Measurements from ENCODE around the gene TMEM229A. TPM values are rescaled to one million over a fixed set of nuclear protein-coding genes. Genes with fewer than 3 reads are reported as not detected.

Gene TMEM229A
- total and polyA plus RNA-seq, 7 experiments from 2014 or later, result not detected

GRCh38 chr7:124071843-124072242 lies 39.0 kb upstream of the TMEM229A start:
- Histone ChIP-seq H3K36me3 (ENCODE audit: control insufficient read depth in 2 of 3, insufficient read depth in 3 of 3, low read length in 3 of 3) (no peaks in the 10 kb centered on the region), H3K9me3 (ENCODE audit: control insufficient read depth in 2 of 3, low read length in 3 of 3) (no peaks in the 10 kb centered on the region), H3K27ac (ENCODE audit: low read depth, low read length) (no peak overlapping the region), H3K4me3 (ENCODE audit: low read length) (no peak overlapping the region), H3K27me3 (ENCODE audit: control insufficient read depth in 2 of 2, insufficient read depth in 2 of 2, low read length in 2 of 2) (no peaks in the 10 kb centered on the region), H3K4me1 (ENCODE audit: control insufficient read depth in 2 of 2, insufficient read depth in 2 of 2, low read length in 2 of 2) (no peaks in the 10 kb centered on the region)
- no peak overlapping the region for H3K27ac Mint-ChIP-seq
- ATAC-seq (no peak), DNase-seq (no peak)
- H3K27me3 Mint-ChIP-seq, result no peaks in the 10 kb centered on the region
- no peaks in the 10 kb centered on the region for H3K4me1 Mint-ChIP-seq
- H3K9me3 Mint-ChIP-seq, result peaks cover 0 to 9% (median 0%) of the 10 kb centered on the region in 11 donors
- H3K36me3 Mint-ChIP-seq, result no peaks in the 10 kb centered on the region
- H3K4me3 Mint-ChIP-seq, result no peak overlapping the region
- intact Hi-C loops (cut with micrococcal nuclease), result no loop called here
- ChIA-PET CTCF (no interaction called here), POLR2A (no interaction called here)

GRCh38 chr7:124062171-124062570 lies 29.3 kb upstream of the TMEM229A start:
- ATAC-seq, result no peak
- H3K27ac Mint-ChIP-seq, result no peak overlapping the region
- CTCF ChIA-PET, result no interaction called here

GRCh38 chr7:124060528-124060927 lies 27.7 kb upstream of the TMEM229A start:
- DNase-seq (no peak), ATAC-seq (no peak)
- ChIA-PET CTCF (no interaction called here), POLR2A (no interaction called here)
- Histone ChIP-seq H3K9me3 (ENCODE audit: control insufficient read depth in 2 of 3, low read length in 3 of 3) (no peaks in the 10 kb centered on the region), H3K27ac (ENCODE audit: low read depth, low read length) (no peak overlapping the region), H3K27me3 (ENCODE audit: control insufficient read depth in 2 of 2, insufficient read depth in 2 of 2, low read length in 2 of 2) (no peaks in the 10 kb centered on the region), H3K4me3 (ENCODE audit: low read length) (no peak overlapping the region), H3K36me3 (ENCODE audit: control insufficient read depth in 2 of 3, insufficient read depth in 3 of 3, low read length in 3 of 3) (no peaks in the 10 kb centered on the region), H3K4me1 (ENCODE audit: control insufficient read depth in 2 of 2, insufficient read depth in 2 of 2, low read length in 2 of 2) (no peaks in the 10 kb centered on the region)
- Mint-ChIP-seq H3K4me3 (no peak overlapping the region), H3K4me1 (no peaks in the 10 kb centered on the region), H3K9me3 (peaks cover 0 to 8% (median 0%) of the 10 kb centered on the region in 11 donors), H3K36me3 (no peaks in the 10 kb centered on the region), H3K27ac (no peak overlapping the region), H3K27me3 (no peaks in the 10 kb centered on the region)
- intact Hi-C loops (cut with micrococcal nuclease), result no loop called here

More at GRCh38 chr7:124062171-124062570, 29.3 kb upstream of the TMEM229A start:
- no peaks in the 10 kb centered on the region for H3K4me1 ChIP-seq (ENCODE audit: control insufficient read depth in 2 of 2, insufficient read depth in 2 of 2, low read length in 2 of 2)
- Mint-ChIP-seq H3K4me1 (no peaks in the 10 kb centered on the region), H3K36me3 (no peaks in the 10 kb centered on the region), H3K4me3 (no peak overlapping the region), H3K9me3 (peaks cover 0 to 13% (median 0%) of the 10 kb centered on the region in 11 donors), H3K27me3 (no peaks in the 10 kb centered on the region)
- H3K27ac ChIP-seq (ENCODE audit: low read depth, low read length), result no peak overlapping the region
- intact Hi-C loops (cut with micrococcal nuclease), result no loop called here
- no peaks in the 10 kb centered on the region for H3K36me3 ChIP-seq (ENCODE audit: control insufficient read depth in 2 of 3, insufficient read depth in 3 of 3, low read length in 3 of 3)
- no peak for DNase-seq
- POLR2A ChIA-PET, result no interaction called here
- H3K27me3 ChIP-seq (ENCODE audit: control insufficient read depth in 2 of 2, insufficient read depth in 2 of 2, low read length in 2 of 2), result no peaks in the 10 kb centered on the region
- no peaks in the 10 kb centered on the region for H3K9me3 ChIP-seq (ENCODE audit: control insufficient read depth in 2 of 3, low read length in 3 of 3)
- H3K4me3 ChIP-seq (ENCODE audit: low read length), result no peak overlapping the region

- CTCF ChIA-PET, result no interaction called here
- intact Hi-C loops (cut with micrococcal nuclease), result no loop called here
Measured at GRCh38 chr7:124059375-124059774, 26.5 kb upstream of the TMEM229A start.

GRCh38 chr7:124058515-124058914 lies 25.6 kb upstream of the TMEM229A start:
- H3K4me1 ChIP-seq (ENCODE audit: control insufficient read depth in 2 of 2, insufficient read depth in 2 of 2, low read length in 2 of 2), result no peaks in the 10 kb centered on the region
- DNase-seq (no peak), ATAC-seq (no peak)
- POLR2A ChIA-PET, result no interaction called here
- H3K4me1 Mint-ChIP-seq, result no peaks in the 10 kb centered on the region
- H3K36me3 Mint-ChIP-seq, result no peaks in the 10 kb centered on the region
- H3K9me3 Mint-ChIP-seq, result peaks cover 0 to 4% (median 0%) of the 10 kb centered on the region in 11 donors
- no peak overlapping the region for H3K4me3 ChIP-seq (ENCODE audit: low read length)
- CTCF ChIA-PET, result no interaction called here
- H3K27me3 ChIP-seq (ENCODE audit: control insufficient read depth in 2 of 2, insufficient read depth in 2 of 2, low read length in 2 of 2), result peaks cover 0 to 3% of the 10 kb centered on the region in 2 donors
- no peak overlapping the region for H3K27ac Mint-ChIP-seq
- no peak overlapping the region for H3K27ac ChIP-seq (ENCODE audit: low read depth, low read length)
- H3K27me3 Mint-ChIP-seq, result no peaks in the 10 kb centered on the region
- H3K36me3 ChIP-seq (ENCODE audit: control insufficient read depth in 2 of 3, insufficient read depth in 3 of 3, low read length in 3 of 3), result no peaks in the 10 kb centered on the region
- no peak overlapping the region for H3K4me3 Mint-ChIP-seq
- H3K9me3 ChIP-seq (ENCODE audit: control insufficient read depth in 2 of 3, low read length in 3 of 3), result no peaks in the 10 kb centered on the region
- intact Hi-C loops (cut with micrococcal nuclease), result no loop called here

More at GRCh38 chr7:124059375-124059774, 26.5 kb upstream of the TMEM229A start:
- no peaks in the 10 kb centered on the region for H3K36me3 ChIP-seq (ENCODE audit: control insufficient read depth in 2 of 3, insufficient read depth in 3 of 3, low read length in 3 of 3)
- H3K4me1 ChIP-seq (ENCODE audit: control insufficient read depth in 2 of 2, insufficient read depth in 2 of 2, low read length in 2 of 2), result no peaks in the 10 kb centered on the region
- no peak for ATAC-seq
- peaks cover 0 to 6% (median 0%) of the 10 kb centered on the region in 11 donors for H3K9me3 Mint-ChIP-seq
- H3K4me3 ChIP-seq (ENCODE audit: low read length), result no peak overlapping the region
- no peaks in the 10 kb centered on the region for H3K36me3 Mint-ChIP-seq
- no peak for DNase-seq
- H3K9me3 ChIP-seq (ENCODE audit: control insufficient read depth in 2 of 3, low read length in 3 of 3), result no peaks in the 10 kb centered on the region
- no peaks in the 10 kb centered on the region for H3K4me1 Mint-ChIP-seq
- H3K27ac Mint-ChIP-seq, result no peak overlapping the region
- POLR2A ChIA-PET, result no interaction called here
- H3K27me3 Mint-ChIP-seq, result no peaks in the 10 kb centered on the region
- no peak overlapping the region for H3K4me3 Mint-ChIP-seq
- H3K27ac ChIP-seq (ENCODE audit: low read depth, low read length), result no peak overlapping the region
- no peaks in the 10 kb centered on the region for H3K27me3 ChIP-seq (ENCODE audit: control insufficient read depth in 2 of 2, insufficient read depth in 2 of 2, low read length in 2 of 2)

- Histone ChIP-seq H3K27ac (ENCODE audit: low read depth, low read length) (no peak overlapping the region), H3K9me3 (ENCODE audit: control insufficient read depth in 2 of 3, low read length in 3 of 3) (no peaks in the 10 kb centered on the region), H3K36me3 (ENCODE audit: control insufficient read depth in 2 of 3, insufficient read depth in 3 of 3, low read length in 3 of 3) (no peaks in the 10 kb centered on the region), H3K4me3 (ENCODE audit: low read length) (no peak overlapping the region), H3K27me3 (ENCODE audit: control insufficient read depth in 2 of 2, insufficient read depth in 2 of 2, low read length in 2 of 2) (peaks cover 0 to 3% of the 10 kb centered on the region in 2 donors), H3K4me1 (ENCODE audit: control insufficient read depth in 2 of 2, insufficient read depth in 2 of 2, low read length in 2 of 2) (no peaks in the 10 kb centered on the region)
- intact Hi-C loops (cut with micrococcal nuclease), result no loop called here
- Mint-ChIP-seq H3K4me3 (no peak overlapping the region), H3K27me3 (no peaks in the 10 kb centered on the region), H3K36me3 (no peaks in the 10 kb centered on the region), H3K27ac (no peak overlapping the region), H3K9me3 (peaks cover 0 to 3% (median 0%) of the 10 kb centered on the region in 11 donors), H3K4me1 (no peaks in the 10 kb centered on the region)
- ATAC-seq (no peak), DNase-seq (no peak)
- CTCF ChIA-PET, result no interaction called here
- POLR2A ChIA-PET, result no interaction called here
Measured at GRCh38 chr7:124057872-124058271, 25.0 kb upstream of the TMEM229A start.

- ATAC-seq, result no peak
- peaks cover 0 to 3% of the 10 kb centered on the region in 2 donors for H3K27me3 ChIP-seq (ENCODE audit: control insufficient read depth in 2 of 2, insufficient read depth in 2 of 2, low read length in 2 of 2)
- no peaks in the 10 kb centered on the region for H3K36me3 ChIP-seq (ENCODE audit: control insufficient read depth in 2 of 3, insufficient read depth in 3 of 3, low read length in 3 of 3)
- peaks cover 0 to 3% (median 0%) of the 10 kb centered on the region in 11 donors for H3K9me3 Mint-ChIP-seq
- H3K4me1 ChIP-seq (ENCODE audit: control insufficient read depth in 2 of 2, insufficient read depth in 2 of 2, low read length in 2 of 2), result no peaks in the 10 kb centered on the region
- ChIA-PET POLR2A (interaction anchor here (0.6 kb wide), 1 partner anchor 38 kb away, joined by 3 read pairs; no protein-coding TSS in a partner anchor), CTCF (no interaction called here)
- H3K4me1 Mint-ChIP-seq, result no peaks in the 10 kb centered on the region
- no peak overlapping the region for H3K27ac Mint-ChIP-seq
- no peaks in the 10 kb centered on the region for H3K9me3 ChIP-seq (ENCODE audit: control insufficient read depth in 2 of 3, low read length in 3 of 3)
- no peak overlapping the region for H3K27ac ChIP-seq (ENCODE audit: low read depth, low read length)
- intact Hi-C loops (cut with micrococcal nuclease), result no loop called here
- peaks cover 0 to 4% (median 0%) of the 10 kb centered on the region in 5 donors for H3K27me3 Mint-ChIP-seq
- H3K36me3 Mint-ChIP-seq, result no peaks in the 10 kb centered on the region
- no peak overlapping the region for H3K4me3 ChIP-seq (ENCODE audit: low read length)
- no peak overlapping the region for H3K4me3 Mint-ChIP-seq
- no peak for DNase-seq
Measured at GRCh38 chr7:124056234-124056633, 23.4 kb upstream of the TMEM229A start.
